Left lung (tissue), 10 donors: Measurements from ENCODE around the gene CLDND2. TPM values are rescaled to one million over a fixed set of nuclear protein-coding genes. Genes with fewer than 3 reads are reported as not detected.

Experiments
- ATAC-seq: fragments of 200-7000 bp; cut with Tn5 transposase; one replicate; pipeline ENCODE4 v1.9.1; 2020; ENCODE audit warnings: moderate library complexity
- DNase-seq, 4 donors: peaks; one replicate each; pipeline ENCODE4 v3.0.0-alpha.2; 2013 to 2020
- H3K27ac ChIP-seq, 2 donors: fragments of 200-600 bp; sonication (generic) in 1 of 2; one replicate each; pipeline versions ENCODE4 v1.5.0 to v1.8.0; 2020 to 2021
- H3K27me3 ChIP-seq, 2 donors: fragments of 200-600 bp; sonication (generic) in 1 of 2; one replicate each; pipeline versions ENCODE4 v1.5.0 to v1.8.0; 2020 to 2021
- H3K36me3 ChIP-seq, 2 donors: fragments of 200-600 bp; sonication (generic) in 1 of 2; one replicate each; pipeline versions ENCODE4 v1.5.0 to v1.8.0; 2020 to 2021
- H3K4me1 ChIP-seq, 2 donors: fragments of 200-600 bp; one replicate each; pipeline ENCODE4 v1.8.0; 2021
- H3K4me3 ChIP-seq, 2 donors: fragments of 200-600 bp; sonication (generic) in 1 of 2; one replicate each; pipeline versions ENCODE4 v1.5.0 to v1.8.0; 2020 to 2021; ENCODE audit warnings: mild to moderate bottlenecking in 1 of 2
- H3K9me3 ChIP-seq, 2 donors: fragments of 200-600 bp; sonication (generic) in 1 of 2; one replicate each; pipeline versions ENCODE4 v1.5.0 to v1.8.0; 2020 to 2021
- CTCF ChIP-seq, 2 donors: fragments of 200-600 bp; sonication (generic) in 1 of 2; IDR thresholded peaks; one replicate each; pipeline versions ENCODE4 v1.5.0 to v1.8.0; 2021; ENCODE audit warnings: antibody characterized with exemption in 2 of 2
- intact Hi-C, 2 donors: fragments of 100-400 bp; cut with DNase I; formaldehyde crosslinking; loops; one replicate each; pipeline versions ENCODE4 v1.11.2 to v1.14.2; 2022
- polyA plus RNA-seq, 6 donors: library from polyadenylated mRNA; unstranded; fragments of 120-200 nt; gene quantifications; one replicate each; pipeline ENCODE4 v1.2.1, GENCODE V29; 2013; ENCODE audit not compliant: insufficient read length in 6 of 6
- total RNA-seq, 2 donors: library from RNA; stranded (reverse); fragmentation: NEBNext Ultra II Directional; extraction: Animal tissue kit (Norgen Biotek cat#: 25700); gene quantifications; one replicate each; pipeline ENCODE4 v1.2.1, GENCODE V29; 2021
- donor health status: DM: no; HTN: yes; CAD: no.
- donor health status: DM: no; HTN: no; CAD: no.

Gene CLDND2
- total and polyA plus RNA-seq, 8 donors: 0.92 to 1.9 (median 1.4) TPM

- Histone ChIP-seq H3K27ac (no peak overlapping the region), H3K9me3 (no peaks in the 10 kb centered on the region), H3K36me3 (no peaks in the 10 kb centered on the region), H3K4me3 (no peak overlapping the region), H3K27me3 (peaks cover 0 to 14% of the 10 kb centered on the region in 2 donors), H3K4me1 (peaks cover 2 to 20% of the 10 kb centered on the region in 2 donors)
- no peak for TF ChIP-seq CTCF (IDR thresholded peaks at IDR 0.05)
- DNase-seq: no peak
- intact Hi-C loops: no loop called here
- ATAC-seq: no peak
These were observed 31.5 kb downstream of the CLDND2 start for GRCh38 chr19:51337141-51337860.

GRCh38 chr19:51333836-51334460 lies 34.9 kb downstream of the CLDND2 start:
- no peak for TF ChIP-seq CTCF (IDR thresholded peaks at IDR 0.05)
- Histone ChIP-seq H3K4me3 (no peak overlapping the region), H3K36me3 (no peaks in the 10 kb centered on the region), H3K9me3 (no peaks in the 10 kb centered on the region), H3K4me1 (peaks cover 0 to 9% of the 10 kb centered on the region in 2 donors), H3K27ac (no peak overlapping the region), H3K27me3 (peaks cover 0 to 17% of the 10 kb centered on the region in 2 donors)
- ATAC-seq (no peak), DNase-seq (no peak)
- intact Hi-C loops: no loop called here

GRCh38 chr19:51331716-51332115 lies 37.1 kb downstream of the CLDND2 start:
- Histone ChIP-seq H3K36me3 (no peaks in the 10 kb centered on the region), H3K4me3 (no peak overlapping the region), H3K9me3 (no peaks in the 10 kb centered on the region), H3K4me1 (peaks cover 4 to 12% of the 10 kb centered on the region in 2 donors), H3K27ac (no peak overlapping the region), H3K27me3 (peaks cover 20 to 39% of the 10 kb centered on the region in 2 donors)
- no peak for TF ChIP-seq CTCF (IDR thresholded peaks at IDR 0.05)
- DNase-seq: no peak
- intact Hi-C loops: no loop called here
- no peak for ATAC-seq

- ATAC-seq: no peak
- Histone ChIP-seq H3K27me3 (peaks cover 22 to 44% of the 10 kb centered on the region in 2 donors), H3K4me1 (peaks cover 4 to 12% of the 10 kb centered on the region in 2 donors), H3K4me3 (no peak overlapping the region), H3K9me3 (no peaks in the 10 kb centered on the region), H3K36me3 (no peaks in the 10 kb centered on the region), H3K27ac (no peak overlapping the region)
- TF ChIP-seq CTCF (IDR thresholded peaks at IDR 0.05): no peak
- no peak for DNase-seq
- intact Hi-C loops: no loop called here
These were observed 37.6 kb downstream of the CLDND2 start for GRCh38 chr19:51331193-51331592.

- ATAC-seq: no peak
- DNase-seq: no peak
- Histone ChIP-seq H3K27me3 (peaks cover 22 to 53% of the 10 kb centered on the region in 2 donors), H3K27ac (no peak overlapping the region), H3K4me3 (no peak overlapping the region), H3K9me3 (no peaks in the 10 kb centered on the region), H3K4me1 (peaks cover 4 to 12% of the 10 kb centered on the region in 2 donors), H3K36me3 (no peaks in the 10 kb centered on the region)
- intact Hi-C loops: no loop called here
- TF ChIP-seq CTCF (IDR thresholded peaks at IDR 0.05): no peak
These were observed 38.4 kb downstream of the CLDND2 start for GRCh38 chr19:51330366-51330765.
